ENCODE results near the gene TSSK3.

DNA sequence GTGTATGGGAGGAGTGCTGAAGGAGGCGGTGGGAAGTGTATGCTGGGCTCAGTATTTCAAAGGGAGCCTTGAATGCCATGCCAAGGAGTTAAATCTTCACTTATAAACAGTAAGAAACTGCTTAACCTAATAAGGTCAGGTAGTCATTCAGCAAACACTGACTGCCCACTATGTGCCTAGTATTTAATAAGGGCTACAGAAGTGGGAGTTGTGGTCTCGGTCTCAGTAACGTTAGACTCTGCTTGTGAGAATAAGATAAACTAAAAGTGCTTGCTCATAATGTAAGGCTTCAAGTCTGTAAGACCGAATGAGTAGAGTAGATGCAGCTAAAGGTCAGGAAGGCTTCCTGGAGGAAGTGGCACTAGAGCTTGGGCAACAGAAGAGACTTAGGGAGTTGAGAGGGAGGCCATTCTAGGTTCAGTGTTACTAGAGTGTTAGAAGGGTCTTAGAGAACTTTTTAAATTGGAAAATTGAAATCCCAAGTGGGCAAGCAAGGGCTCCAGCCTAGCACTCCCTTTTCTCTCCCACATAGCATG lies 32.3 kb upstream of the TSSK3 start:
- TF ChIP-seq, protein P1, sequence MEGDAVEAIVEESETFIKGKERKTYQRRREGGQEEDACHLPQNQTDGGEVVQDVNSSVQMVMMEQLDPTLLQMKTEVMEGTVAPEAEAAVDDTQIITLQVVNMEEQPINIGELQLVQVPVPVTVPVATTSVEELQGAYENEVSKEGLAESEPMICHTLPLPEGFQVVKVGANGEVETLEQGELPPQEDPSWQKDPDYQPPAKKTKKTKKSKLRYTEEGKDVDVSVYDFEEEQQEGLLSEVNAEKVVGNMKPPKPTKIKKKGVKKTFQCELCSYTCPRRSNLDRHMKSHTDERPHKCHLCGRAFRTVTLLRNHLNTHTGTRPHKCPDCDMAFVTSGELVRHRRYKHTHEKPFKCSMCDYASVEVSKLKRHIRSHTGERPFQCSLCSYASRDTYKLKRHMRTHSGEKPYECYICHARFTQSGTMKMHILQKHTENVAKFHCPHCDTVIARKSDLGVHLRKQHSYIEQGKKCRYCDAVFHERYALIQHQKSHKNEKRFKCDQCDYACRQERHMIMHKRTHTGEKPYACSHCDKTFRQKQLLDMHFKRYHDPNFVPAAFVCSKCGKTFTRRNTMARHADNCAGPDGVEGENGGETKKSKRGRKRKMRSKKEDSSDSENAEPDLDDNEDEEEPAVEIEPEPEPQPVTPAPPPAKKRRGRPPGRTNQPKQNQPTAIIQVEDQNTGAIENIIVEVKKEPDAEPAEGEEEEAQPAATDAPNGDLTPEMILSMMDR (IDR thresholded peaks at IDR 0.05): no peak
- no peak for TF ChIP-seq POLR2AphosphoS5 (IDR thresholded peaks at IDR 0.05)

Data from transverse colon (tissue), 4 donors.